ENCODE data around the gene ACTR5. TPM values are rescaled to one million over a fixed set of nuclear protein-coding genes. Genes with fewer than 3 reads are reported as not detected.

The ACTR5 gene
- total and polyA plus RNA-seq, 9 donors = 5.3 to 6.7 (median 6.2) TPM

- Histone ChIP-seq H3K27ac (ENCODE audit: low read length) (peak overlapping the region; percentile 76), H3K9me3 (replicated peaks; ENCODE audit: control insufficient read depth, low read depth, low read length) (no peaks in the 10 kb centered on the region), H3K4me1 (ENCODE audit: control insufficient read depth, insufficient read depth, low read length) (peaks cover 11% of the 10 kb centered on the region), H3K4me3 (ENCODE audit: low read length) (peak overlapping the region; percentile 48), H3K36me3 (ENCODE audit: control insufficient read depth, insufficient read depth, low read length) (peaks cover 7% of the 10 kb centered on the region), H3K27me3 (ENCODE audit: control insufficient read depth, insufficient read depth, low read length) (no peaks in the 10 kb centered on the region)
- DNase-seq = no peak
- WGBS (ENCODE audit: insufficient coverage) = 4% methylated on average over 30 of the region's 39 CpGs
Measured at GRCh38 chr20:38747495-38748096, 664 bp upstream of the ACTR5 start.

GRCh38 chr20:38748861-38749149 is 545 bp downstream of the ACTR5 start:
- H3K27me3 ChIP-seq (ENCODE audit: control insufficient read depth, insufficient read depth, low read length) = no peaks in the 10 kb centered on the region
- peaks cover 11% of the 10 kb centered on the region for H3K4me1 ChIP-seq (ENCODE audit: control insufficient read depth, insufficient read depth, low read length)
- H3K9me3 ChIP-seq (replicated peaks; ENCODE audit: control insufficient read depth, low read depth, low read length) = no peaks in the 10 kb centered on the region
- H3K4me3 ChIP-seq (ENCODE audit: low read length) = peak overlapping the region; percentile 80
- peak overlapping the region; percentile 0 for H3K27ac ChIP-seq (ENCODE audit: low read length)
- H3K36me3 ChIP-seq (ENCODE audit: control insufficient read depth, insufficient read depth, low read length) = peaks cover 9% of the 10 kb centered on the region
- 3% methylated on average over 5 of the region's 10 CpGs for WGBS (ENCODE audit: insufficient coverage)
- no peak for DNase-seq

DNA sequence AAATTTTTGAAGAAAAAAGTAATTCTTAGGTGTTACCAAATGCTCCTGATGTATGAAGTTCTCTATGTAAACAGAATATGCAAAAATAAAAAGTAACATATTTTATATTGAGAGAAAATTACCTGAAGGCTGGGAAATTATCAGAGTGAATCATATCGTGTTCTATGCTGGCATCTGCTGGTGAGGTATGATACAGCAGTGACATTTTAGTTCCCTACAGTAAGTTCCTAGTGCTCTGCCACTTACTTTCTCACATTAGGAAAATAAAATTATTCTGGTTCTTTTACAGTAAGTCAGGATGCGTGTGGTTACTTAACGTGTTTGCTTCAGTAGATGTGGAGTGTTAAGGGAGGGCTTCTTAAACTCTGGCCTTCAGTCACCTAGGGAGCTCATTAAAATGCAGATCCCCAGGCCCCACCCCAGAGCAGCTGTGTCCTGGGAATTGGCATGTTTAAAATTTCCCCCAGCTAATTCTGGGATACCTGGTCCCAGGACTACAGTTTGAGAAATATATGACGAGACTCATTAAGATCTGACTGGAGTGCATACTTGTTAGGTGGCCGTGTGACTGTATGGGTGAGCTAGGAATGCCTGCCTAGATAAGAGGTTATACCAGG is 3.2 kb downstream of the ACTR5 start:
- peaks cover 25% of the 10 kb centered on the region for H3K36me3 ChIP-seq (ENCODE audit: control insufficient read depth, insufficient read depth, low read length)
- H3K4me3 ChIP-seq (ENCODE audit: low read length) = no peak overlapping the region
- H3K27ac ChIP-seq (ENCODE audit: low read length) = no peak overlapping the region
- 83% methylated on average over 1 of the region's 5 CpGs for WGBS (ENCODE audit: insufficient coverage)
- no peaks in the 10 kb centered on the region for H3K9me3 ChIP-seq (replicated peaks; ENCODE audit: control insufficient read depth, low read depth, low read length)
- DNase-seq = no peak
- peaks cover 13% of the 10 kb centered on the region for H3K4me1 ChIP-seq (ENCODE audit: control insufficient read depth, insufficient read depth, low read length)
- H3K27me3 ChIP-seq (ENCODE audit: control insufficient read depth, insufficient read depth, low read length) = no peaks in the 10 kb centered on the region

GRCh38 chr20:38752029-38752428 is 3.8 kb downstream of the ACTR5 start:
- DNase-seq = no peak
- H3K9me3 ChIP-seq (replicated peaks; ENCODE audit: control insufficient read depth, low read depth, low read length) = no peaks in the 10 kb centered on the region
- no peak overlapping the region for H3K27ac ChIP-seq (ENCODE audit: low read length)
- peaks cover 13% of the 10 kb centered on the region for H3K4me1 ChIP-seq (ENCODE audit: control insufficient read depth, insufficient read depth, low read length)
- no peak overlapping the region for H3K4me3 ChIP-seq (ENCODE audit: low read length)
- no peaks in the 10 kb centered on the region for H3K27me3 ChIP-seq (ENCODE audit: control insufficient read depth, insufficient read depth, low read length)
- H3K36me3 ChIP-seq (ENCODE audit: control insufficient read depth, insufficient read depth, low read length) = peaks cover 28% of the 10 kb centered on the region
- WGBS (ENCODE audit: insufficient coverage) = 90% methylated on average over 2 of the region's 4 CpGs

DNA sequence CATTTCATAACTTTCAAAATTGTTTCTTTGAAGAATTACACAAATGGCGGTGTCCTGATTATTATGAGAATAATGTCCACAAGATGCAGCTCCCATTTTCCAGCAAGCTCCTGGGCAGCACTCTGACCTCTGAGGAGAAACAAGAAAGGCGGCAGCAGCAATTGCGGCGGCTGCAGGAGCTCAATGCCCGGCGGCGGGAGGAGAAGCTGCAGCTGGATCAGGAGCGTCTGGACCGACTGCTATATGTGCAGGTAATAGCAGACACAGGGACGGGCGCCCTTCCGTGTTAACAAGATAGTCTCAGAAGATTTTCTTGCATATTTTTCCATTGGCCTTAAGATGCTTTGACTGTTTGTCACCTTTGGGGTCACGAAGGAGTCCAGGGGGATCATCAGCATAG is 6.7 kb downstream of the ACTR5 start:
- peaks cover 2% of the 10 kb centered on the region for H3K4me1 ChIP-seq (ENCODE audit: control insufficient read depth, insufficient read depth, low read length)
- H3K9me3 ChIP-seq (replicated peaks; ENCODE audit: control insufficient read depth, low read depth, low read length) = no peaks in the 10 kb centered on the region
- no peak overlapping the region for H3K4me3 ChIP-seq (ENCODE audit: low read length)
- H3K36me3 ChIP-seq (ENCODE audit: control insufficient read depth, insufficient read depth, low read length) = peaks cover 52% of the 10 kb centered on the region
- WGBS (ENCODE audit: insufficient coverage) = 95% methylated on average over 10 of the region's 13 CpGs
- no peak overlapping the region for H3K27ac ChIP-seq (ENCODE audit: low read length)
- no peaks in the 10 kb centered on the region for H3K27me3 ChIP-seq (ENCODE audit: control insufficient read depth, insufficient read depth, low read length)
- no peak for DNase-seq

DNA sequence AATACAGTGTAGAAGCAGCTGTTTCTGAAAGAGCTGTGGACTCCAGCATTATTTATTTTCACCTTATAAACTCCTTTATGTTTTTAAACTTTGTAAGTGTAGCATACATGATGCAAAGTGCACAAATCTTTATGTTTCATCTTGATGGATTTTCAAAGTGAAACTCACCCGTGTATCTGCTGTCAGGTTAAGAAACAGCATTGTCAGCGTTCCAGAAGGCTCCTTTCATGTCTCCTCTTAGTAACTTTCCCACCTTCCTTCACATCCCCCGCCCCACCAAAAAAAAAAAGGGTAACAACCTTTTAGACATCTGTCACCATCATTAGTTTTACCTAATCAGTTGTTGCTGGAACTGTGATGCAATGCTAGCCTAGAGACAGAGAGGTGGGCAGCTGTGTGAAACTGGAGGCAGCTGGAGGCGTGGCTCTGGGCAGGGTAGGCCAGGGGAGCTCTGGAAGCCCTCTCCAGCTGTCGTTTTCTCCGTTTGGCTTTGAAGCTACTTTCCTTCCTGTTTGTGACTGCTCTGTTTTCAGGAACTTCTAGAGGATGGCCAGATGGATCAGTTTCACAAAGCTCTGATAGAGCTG is 7.2 kb downstream of the ACTR5 start:
- 68% methylated on average over 5 of the region's 6 CpGs for WGBS (ENCODE audit: insufficient coverage)
- Histone ChIP-seq H3K4me1 (ENCODE audit: control insufficient read depth, insufficient read depth, low read length) (peaks cover 2% of the 10 kb centered on the region), H3K27ac (ENCODE audit: low read length) (no peak overlapping the region), H3K36me3 (ENCODE audit: control insufficient read depth, insufficient read depth, low read length) (peaks cover 53% of the 10 kb centered on the region), H3K9me3 (replicated peaks; ENCODE audit: control insufficient read depth, low read depth, low read length) (no peaks in the 10 kb centered on the region), H3K27me3 (ENCODE audit: control insufficient read depth, insufficient read depth, low read length) (no peaks in the 10 kb centered on the region), H3K4me3 (ENCODE audit: low read length) (no peak overlapping the region)
- no peak for DNase-seq

DNA sequence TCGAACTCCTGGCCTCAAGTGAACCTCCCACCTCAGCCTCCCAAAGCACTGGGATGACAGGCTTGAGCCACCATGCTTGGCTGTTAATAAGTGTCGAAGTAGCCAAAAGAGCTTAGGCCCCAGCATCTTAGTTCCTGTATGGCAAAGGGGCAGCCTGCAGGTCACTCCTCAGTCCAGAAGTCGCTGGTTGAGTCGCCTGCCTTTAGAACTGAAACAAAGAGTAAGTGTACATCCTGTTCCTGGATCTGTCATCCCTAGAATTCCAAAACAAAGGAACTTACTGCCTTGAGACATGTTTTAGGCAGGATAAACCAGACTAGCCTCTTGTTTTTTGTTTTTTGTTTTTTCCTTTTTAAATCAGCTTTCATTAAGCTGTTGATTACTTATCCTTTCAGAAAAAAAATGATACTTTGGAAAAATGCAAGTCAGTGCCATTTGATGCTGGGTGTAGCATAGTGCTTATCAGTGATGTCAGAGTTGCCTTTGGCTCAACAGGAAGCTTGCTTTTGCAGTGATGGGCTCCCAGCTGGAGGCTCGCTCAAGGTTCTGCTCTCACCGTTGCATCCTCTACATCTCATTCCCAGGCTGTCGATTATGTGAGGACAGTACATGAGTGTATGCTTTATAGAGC is 9.0 kb downstream of the ACTR5 start:
- Histone ChIP-seq H3K36me3 (ENCODE audit: control insufficient read depth, insufficient read depth, low read length) (peaks cover 67% of the 10 kb centered on the region), H3K4me1 (ENCODE audit: control insufficient read depth, insufficient read depth, low read length) (peaks cover 2% of the 10 kb centered on the region), H3K9me3 (replicated peaks; ENCODE audit: control insufficient read depth, low read depth, low read length) (no peaks in the 10 kb centered on the region), H3K27me3 (ENCODE audit: control insufficient read depth, insufficient read depth, low read length) (no peaks in the 10 kb centered on the region), H3K4me3 (ENCODE audit: low read length) (no peak overlapping the region), H3K27ac (ENCODE audit: low read length) (peak overlapping the region; percentile 42)
- DNase-seq = no peak
- 100% methylated on average over 2 of the region's 7 CpGs for WGBS (ENCODE audit: insufficient coverage)

DNA sequence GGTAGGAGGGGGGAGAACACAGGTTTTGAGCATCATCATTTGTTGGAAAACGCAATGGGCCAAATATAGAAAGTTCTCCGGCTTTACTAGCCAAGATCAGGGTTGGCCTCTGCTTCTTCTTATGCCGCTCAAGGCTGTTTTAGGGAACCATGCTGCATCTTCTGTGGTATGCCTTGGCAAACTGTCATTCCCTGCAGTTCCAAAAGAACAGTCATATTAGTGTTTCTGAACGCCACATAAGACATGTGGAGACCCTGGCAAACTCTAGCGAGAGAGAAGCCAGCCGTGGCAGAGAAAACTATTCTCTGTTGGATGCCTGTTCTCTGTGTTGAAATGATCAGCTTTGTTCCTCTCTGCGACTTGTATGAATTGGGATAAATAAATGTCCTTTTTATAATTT is 10.8 kb downstream of the ACTR5 start:
- no peak overlapping the region for H3K4me3 ChIP-seq (ENCODE audit: low read length)
- peaks cover 77% of the 10 kb centered on the region for H3K36me3 ChIP-seq (ENCODE audit: control insufficient read depth, insufficient read depth, low read length)
- no peak overlapping the region for H3K27ac ChIP-seq (ENCODE audit: low read length)
- no peaks in the 10 kb centered on the region for H3K9me3 ChIP-seq (replicated peaks; ENCODE audit: control insufficient read depth, low read depth, low read length)
- H3K4me1 ChIP-seq (ENCODE audit: control insufficient read depth, insufficient read depth, low read length) = peaks cover 2% of the 10 kb centered on the region
- 86% methylated on average over 7 of the region's 7 CpGs for WGBS (ENCODE audit: insufficient coverage)
- no peak for DNase-seq
- no peaks in the 10 kb centered on the region for H3K27me3 ChIP-seq (ENCODE audit: control insufficient read depth, insufficient read depth, low read length)

DNA sequence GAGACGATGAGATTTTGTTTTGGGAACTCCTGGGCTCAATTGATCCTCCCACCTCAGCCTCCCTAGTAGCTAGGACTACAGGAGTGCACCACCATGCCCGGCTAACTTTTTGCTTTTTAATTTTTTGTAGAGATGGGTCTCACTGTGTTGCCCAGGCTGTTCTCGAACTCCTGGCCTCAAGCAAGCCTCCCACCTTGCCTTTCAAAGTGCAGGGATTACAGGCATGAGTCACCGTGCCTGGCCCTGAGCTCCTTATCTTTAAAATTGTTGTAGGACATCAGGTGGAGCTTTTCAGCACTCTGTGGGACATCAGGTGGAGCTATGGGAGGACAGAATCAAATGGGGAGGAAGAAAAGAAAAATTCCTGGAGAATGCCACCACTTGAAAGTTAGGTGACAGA is 12.7 kb downstream of the ACTR5 start:
- Histone ChIP-seq H3K4me3 (ENCODE audit: low read length) (no peak overlapping the region), H3K4me1 (ENCODE audit: control insufficient read depth, insufficient read depth, low read length) (no peaks in the 10 kb centered on the region), H3K36me3 (ENCODE audit: control insufficient read depth, insufficient read depth, low read length) (peaks cover 82% of the 10 kb centered on the region), H3K9me3 (replicated peaks; ENCODE audit: control insufficient read depth, low read depth, low read length) (no peaks in the 10 kb centered on the region), H3K27ac (ENCODE audit: low read length) (no peak overlapping the region), H3K27me3 (ENCODE audit: control insufficient read depth, insufficient read depth, low read length) (no peaks in the 10 kb centered on the region)
- 90% methylated on average over 2 of the region's 4 CpGs for WGBS (ENCODE audit: insufficient coverage)
- DNase-seq = no peak

GRCh38 chr20:38762174-38762573 is 13.9 kb downstream of the ACTR5 start:
- Histone ChIP-seq H3K9me3 (replicated peaks; ENCODE audit: control insufficient read depth, low read depth, low read length) (no peaks in the 10 kb centered on the region), H3K27ac (ENCODE audit: low read length) (no peak overlapping the region), H3K27me3 (ENCODE audit: control insufficient read depth, insufficient read depth, low read length) (no peaks in the 10 kb centered on the region), H3K4me1 (ENCODE audit: control insufficient read depth, insufficient read depth, low read length) (no peaks in the 10 kb centered on the region), H3K4me3 (ENCODE audit: low read length) (no peak overlapping the region), H3K36me3 (ENCODE audit: control insufficient read depth, insufficient read depth, low read length) (peaks cover 79% of the 10 kb centered on the region)
- no peak for DNase-seq
